Fibroblast of lung (primary cell): ENCODE data around the gene DNAL1. TPM values are rescaled to one million over a fixed set of nuclear protein-coding genes. Genes with fewer than 3 reads are reported as not detected.
A peak's percentile ranks its signal among the peaks of the same experiment; 100 is the strongest.

ENCODE experiments used
- DNase-seq, 2 donors: peaks; one replicate each; pipeline versions ENCODE4 v3.0.0 to v3.0.0-alpha.2; 2010; ENCODE audit warnings: low read depth in 2 of 2
- H2AFZ ChIP-seq: 2 replicates; pipeline ENCODE4 v1.5.1; 2012; ENCODE audit warnings: low read length, control low read depth, inconsistent platforms
- H3K27ac ChIP-seq: 2 replicates; pipeline ENCODE4 v1.5.1; 2011; ENCODE audit warnings: low read length, control low read depth; ENCODE audit not compliant: insufficient read depth
- H3K27me3 ChIP-seq: 2 replicates; pipeline ENCODE4 v1.5.1; 2011; ENCODE audit warnings: mild to moderate bottlenecking, low read length; ENCODE audit not compliant: control insufficient read depth, insufficient read depth
- H3K36me3 ChIP-seq: 2 replicates; pipeline ENCODE4 v1.5.1; 2011; ENCODE audit warnings: low read length; ENCODE audit not compliant: control insufficient read depth, insufficient read depth
- H3K4me1 ChIP-seq: 2 replicates; pipeline ENCODE4 v1.5.1; 2011; ENCODE audit warnings: low read length; ENCODE audit not compliant: control insufficient read depth, insufficient read depth; ENCODE audit errors: extremely low read depth
- H3K4me2 ChIP-seq: 2 replicates; pipeline ENCODE4 v1.5.1; 2011; ENCODE audit warnings: low read length, control low read depth; ENCODE audit not compliant: insufficient read depth; ENCODE audit errors: extremely low read depth
- H3K4me3 ChIP-seq, 4 experiments: fragments of 200-600 bp in 1 of 4; sonication (generic) in 1 of 4; replicated peaks in 1 of 4; 2 replicates each; pipeline ENCODE4 v1.5.1; 2011 to 2016; ENCODE audit warnings: low read length in 4 of 4, low read depth in 3 of 4, mild to moderate bottlenecking in 3 of 4, control low read depth in 2 of 4, inconsistent platforms in 1 of 4, mixed read lengths in 1 of 4; ENCODE audit not compliant: insufficient read depth in 1 of 4; ENCODE audit errors: control extremely low read depth in 1 of 4
- H3K79me2 ChIP-seq: 2 replicates; pipeline ENCODE4 v1.5.1; 2012; ENCODE audit warnings: mild to moderate bottlenecking, low read length, inconsistent platforms; ENCODE audit not compliant: control insufficient read depth, insufficient read depth
- H3K9ac ChIP-seq: 2 replicates; pipeline ENCODE4 v1.5.1; 2011; ENCODE audit warnings: mild to moderate bottlenecking, low read length, control low read depth; ENCODE audit not compliant: insufficient read depth
- H3K9me3 ChIP-seq: 2 replicates; pipeline ENCODE4 v1.5.1; 2012; ENCODE audit warnings: low read depth, low read length; ENCODE audit not compliant: control insufficient read depth, insufficient read depth
- H4K20me1 ChIP-seq: 2 replicates; pipeline ENCODE4 v1.5.1; 2011; ENCODE audit warnings: low read length; ENCODE audit not compliant: control insufficient read depth, insufficient read depth; ENCODE audit errors: extremely low read depth
- CTCF ChIP-seq, 2 donors: IDR thresholded peaks in 1 of 2; conservative IDR thresholded peaks in 1 of 2; 1 replicate in 1 of 2; 2 replicates in 1 of 2; pipeline ENCODE4 v1.5.1; 2011 to 2012; ENCODE audit warnings: low read length in 2 of 2, control low read depth in 1 of 2, inconsistent platforms in 1 of 2, low read depth in 1 of 2, mild to moderate bottlenecking in 1 of 2
- EZH2 ChIP-seq: IDR thresholded peaks from 2 replicates; pipeline ENCODE4 v1.5.1; 2012; ENCODE audit warnings: low read length, control low read depth, mild to moderate bottlenecking; ENCODE audit errors: missing control alignments
- polyA plus RNA-seq, 2 donors: library from polyadenylated mRNA; depleted of rRNA in 1 of 2; stranded (reverse) in 1 of 2; unstranded in 1 of 2; fragments of >200 nt; gene quantifications; 2 replicates each; pipeline ENCODE4 v1.2.1, GENCODE V29; 2011 to 2012; ENCODE audit warnings: missing spikeins in 1 of 2
- total RNA-seq: library from RNA; depleted of rRNA; stranded (reverse); fragments of >200 nt; gene quantifications from 2 replicates; pipeline ENCODE4 v1.2.1, GENCODE V29; 2014

The DNAL1 gene
- total and polyA plus RNA-seq, 2 donors (not counting 1 experiment from before 2014, with no cell fraction given): 5.3 to 11.3 TPM

- H3K79me2 ChIP-seq: peaks cover 6% of the 10 kb centered on the region
- no peak for TF ChIP-seq CTCF (conservative IDR thresholded peaks at IDR 0.05 in 1 of 2, IDR thresholded peaks at IDR 0.05 in 1 of 2; ENCODE audit: low read depth in 1 of 2, low read length in 2 of 2)
- TF ChIP-seq EZH2: no peak
- H3K4me2 ChIP-seq: peak overlapping the region; percentile 60
- H3K36me3 ChIP-seq: peaks cover 39% of the 10 kb centered on the region
- no peak for DNase-seq
- H3K4me3 ChIP-seq: no peak overlapping the region
- H3K9ac ChIP-seq: peak overlapping the region; percentile 16
- no peaks in the 10 kb centered on the region for H3K27me3 ChIP-seq
- H3K4me1 ChIP-seq: peaks cover 30% of the 10 kb centered on the region
- no peak overlapping the region for H2AFZ ChIP-seq
- peak overlapping the region; percentile 79 for H3K27ac ChIP-seq
- H3K9me3 ChIP-seq: no peaks in the 10 kb centered on the region
- H4K20me1 ChIP-seq: no peaks in the 10 kb centered on the region
Observed at GRCh38 chr14:73724696-73725095, 79.9 kb downstream of the DNAL1 start.

GRCh38 chr14:73725116-73726024, 80.6 kb downstream of the DNAL1 start:
- no peak overlapping the region for H2AFZ ChIP-seq
- no peak overlapping the region for H3K9ac ChIP-seq
- TF ChIP-seq EZH2 (no peak), CTCF (conservative IDR thresholded peaks at IDR 0.05 in 1 of 2, IDR thresholded peaks at IDR 0.05 in 1 of 2; ENCODE audit: low read depth in 1 of 2, low read length in 2 of 2) (no peak)
- H3K4me2 ChIP-seq: no peak overlapping the region
- peaks cover 40% of the 10 kb centered on the region for H3K36me3 ChIP-seq
- H3K4me3 ChIP-seq: no peak overlapping the region
- peak; percentile 26 to 81 for DNase-seq
- H3K79me2 ChIP-seq: peaks cover 6% of the 10 kb centered on the region
- H3K27ac ChIP-seq: peak overlapping the region; percentile 79
- no peaks in the 10 kb centered on the region for H3K27me3 ChIP-seq
- H3K9me3 ChIP-seq: no peaks in the 10 kb centered on the region
- no peaks in the 10 kb centered on the region for H4K20me1 ChIP-seq
- H3K4me1 ChIP-seq: peaks cover 30% of the 10 kb centered on the region

GRCh38 chr14:73726025-73726961, 81.5 kb downstream of the DNAL1 start:
- H3K4me3 ChIP-seq: no peak overlapping the region
- peaks cover 30% of the 10 kb centered on the region for H3K4me1 ChIP-seq
- H3K27ac ChIP-seq: peak overlapping the region; percentile 79
- peaks cover 6% of the 10 kb centered on the region for H3K79me2 ChIP-seq
- no peaks in the 10 kb centered on the region for H3K9me3 ChIP-seq
- H2AFZ ChIP-seq: no peak overlapping the region
- peaks cover 32% of the 10 kb centered on the region for H3K36me3 ChIP-seq
- no peak for TF ChIP-seq EZH2
- TF ChIP-seq CTCF (conservative IDR thresholded peaks at IDR 0.05 in 1 of 2, IDR thresholded peaks at IDR 0.05 in 1 of 2; ENCODE audit: low read depth in 1 of 2, low read length in 2 of 2): no peak
- H4K20me1 ChIP-seq: no peaks in the 10 kb centered on the region
- no peak overlapping the region for H3K9ac ChIP-seq
- no peak for DNase-seq
- H3K4me2 ChIP-seq: no peak overlapping the region
- no peaks in the 10 kb centered on the region for H3K27me3 ChIP-seq
